SK-N-SH (cell line): ENCODE data around the gene CDC34.

ENCODE experiments used
- RAD21 ChIP-seq: IDR thresholded peaks from 2 replicates; pipeline ENCODE4 v1.6.1; 2012; ENCODE audit warnings: mild to moderate bottlenecking, low read length
- TCF12 ChIP-seq: IDR thresholded peaks from 2 replicates; pipeline ENCODE4 v1.4.0; 2012
- TF ChIP-seq, protein P1 (sequence below): fragments of 200-600 bp; sonication (generic); IDR thresholded peaks from 2 replicates; pipeline ENCODE4 v1.6.1; 2017; ENCODE audit warnings: antibody characterized with exemption, mild to moderate bottlenecking, moderate library complexity

DNA sequence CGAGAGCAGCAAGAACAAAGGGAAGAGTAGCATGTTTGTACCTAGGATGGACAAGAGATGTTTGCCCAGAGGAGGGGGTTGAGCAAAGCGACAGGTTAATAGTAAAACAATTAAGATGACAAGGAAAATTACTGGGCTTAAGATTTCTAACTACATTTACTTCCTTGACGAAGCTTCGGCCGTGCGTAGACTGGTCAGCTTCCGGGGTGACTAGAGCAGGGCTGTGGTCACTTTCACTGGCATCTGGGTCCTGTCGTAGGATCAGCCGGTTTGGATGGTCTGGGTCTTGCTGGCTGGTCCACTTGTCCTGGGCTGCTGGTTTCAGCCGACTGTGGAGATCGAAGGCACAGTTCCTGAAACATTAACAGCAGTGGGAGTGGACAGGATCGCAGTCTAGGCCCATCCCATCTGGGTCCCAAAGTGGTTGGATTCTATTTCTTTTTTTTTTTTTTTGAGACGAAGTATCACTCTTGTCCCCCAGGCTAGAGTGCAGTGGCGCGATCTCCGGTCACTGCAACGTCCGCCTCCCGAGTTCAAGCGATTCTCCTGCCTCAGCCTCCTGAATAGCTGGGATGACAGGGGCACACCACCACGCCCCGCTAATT is 35.8 kb downstream of the CDC34 start:
- TF ChIP-seq RAD21: no peak
- TF ChIP-seq, protein P1, sequence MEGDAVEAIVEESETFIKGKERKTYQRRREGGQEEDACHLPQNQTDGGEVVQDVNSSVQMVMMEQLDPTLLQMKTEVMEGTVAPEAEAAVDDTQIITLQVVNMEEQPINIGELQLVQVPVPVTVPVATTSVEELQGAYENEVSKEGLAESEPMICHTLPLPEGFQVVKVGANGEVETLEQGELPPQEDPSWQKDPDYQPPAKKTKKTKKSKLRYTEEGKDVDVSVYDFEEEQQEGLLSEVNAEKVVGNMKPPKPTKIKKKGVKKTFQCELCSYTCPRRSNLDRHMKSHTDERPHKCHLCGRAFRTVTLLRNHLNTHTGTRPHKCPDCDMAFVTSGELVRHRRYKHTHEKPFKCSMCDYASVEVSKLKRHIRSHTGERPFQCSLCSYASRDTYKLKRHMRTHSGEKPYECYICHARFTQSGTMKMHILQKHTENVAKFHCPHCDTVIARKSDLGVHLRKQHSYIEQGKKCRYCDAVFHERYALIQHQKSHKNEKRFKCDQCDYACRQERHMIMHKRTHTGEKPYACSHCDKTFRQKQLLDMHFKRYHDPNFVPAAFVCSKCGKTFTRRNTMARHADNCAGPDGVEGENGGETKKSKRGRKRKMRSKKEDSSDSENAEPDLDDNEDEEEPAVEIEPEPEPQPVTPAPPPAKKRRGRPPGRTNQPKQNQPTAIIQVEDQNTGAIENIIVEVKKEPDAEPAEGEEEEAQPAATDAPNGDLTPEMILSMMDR: no peak
- TF ChIP-seq TCF12: no peak
